Measurements from ENCODE around the gene CFLAR. TPM values are rescaled to one million over a fixed set of nuclear protein-coding genes. Genes with fewer than 3 reads are reported as not detected.
"Not testable (repeated sequence)": the region's sequence is repeated elsewhere in the genome, so short reads cannot be mapped to it uniquely, and the experiment has no call there.

CFLAR gene
- polyA plus RNA-seq (ENCODE audit: insufficient read length), result 39.6 TPM

GRCh38 chr2:201116115-201116958 lies at the start of gene CFLAR:
Gene CFLAR (plus strand): TSS chr2:201116164. CDS start chr2:201129866, 13,702 bp downstream.
- peak; percentile 50 for DNase-seq (ENCODE audit: low read depth)

- no peak for DNase-seq (ENCODE audit: low read depth)
Measured at GRCh38 chr2:201070948-201071478, 45.0 kb upstream of the CFLAR start.

- DNase-seq (ENCODE audit: low read depth), result peak; percentile 79
Measured at GRCh38 chr2:201071479-201072200, 44.3 kb upstream of the CFLAR start, which contains the start of the genes HYCC2 and NDUFB3. Gene HYCC2 (minus strand): TSS chr2:201071671. CDS start chr2:201024009, 47,662 bp downstream. Gene NDUFB3 (plus strand): TSS chr2:201072001. CDS start chr2:201078883, 6,882 bp downstream.

- no peak for DNase-seq (ENCODE audit: low read depth)
Measured at GRCh38 chr2:201072201-201072530, 43.8 kb upstream of the CFLAR start.

- DNase-seq (ENCODE audit: low read depth), result no peak
Measured at GRCh38 chr2:201073071-201073470, 42.9 kb upstream of the CFLAR start.

GRCh38 chr2:201074996-201075395 lies 41.0 kb upstream of the CFLAR start:
- DNase-seq (ENCODE audit: low read depth), result no peak

GRCh38 chr2:201084863-201085262 lies 31.1 kb upstream of the CFLAR start:
- DNase-seq (ENCODE audit: low read depth), result no peak

- no peak for DNase-seq (ENCODE audit: low read depth)
Measured at GRCh38 chr2:201090574-201090973, 25.4 kb upstream of the CFLAR start.

GRCh38 chr2:201093573-201093972 lies 22.4 kb upstream of the CFLAR start:
- no peak for DNase-seq (ENCODE audit: low read depth)

GRCh38 chr2:201100497-201100896 lies 15.5 kb upstream of the CFLAR start:
- no peak for DNase-seq (ENCODE audit: low read depth)

- DNase-seq (ENCODE audit: low read depth), result no peak
Measured at GRCh38 chr2:201105759-201106158, 10.2 kb upstream of the CFLAR start.

- DNase-seq (ENCODE audit: low read depth), result no peak
Measured at GRCh38 chr2:201107624-201108023, 8.3 kb upstream of the CFLAR start.

GRCh38 chr2:201108341-201108740 lies 7.6 kb upstream of the CFLAR start:
- DNase-seq (ENCODE audit: low read depth), result no peak

GRCh38 chr2:201109186-201109585 lies 6.8 kb upstream of the CFLAR start:
- DNase-seq (ENCODE audit: low read depth), result no peak

GRCh38 chr2:201110615-201111014 lies 5.3 kb upstream of the CFLAR start:
- no peak for DNase-seq (ENCODE audit: low read depth)

GRCh38 chr2:201111096-201111495 lies 4.9 kb upstream of the CFLAR start:
- no peak for DNase-seq (ENCODE audit: low read depth)

- no peak for DNase-seq (ENCODE audit: low read depth)
Measured at GRCh38 chr2:201114350-201114749, 1.6 kb upstream of the CFLAR start.

GRCh38 chr2:201114846-201115245 lies 1.1 kb upstream of the CFLAR start:
- DNase-seq (ENCODE audit: low read depth), result no peak

GRCh38 chr2:201116959-201117734 lies 1.2 kb downstream of the CFLAR start:
- DNase-seq (ENCODE audit: low read depth), result peak; percentile 55

GRCh38 chr2:201117735-201118094 lies 1.8 kb downstream of the CFLAR start:
- DNase-seq (ENCODE audit: low read depth), result not testable (repeated sequence)

- DNase-seq (ENCODE audit: low read depth), result peak; percentile 45
Measured at GRCh38 chr2:201118121-201118960, 2.4 kb downstream of the CFLAR start.
